Tibial nerve (tissue), 4 donors: Measurements from ENCODE around the gene SIRT3. TPM values are rescaled to one million over a fixed set of nuclear protein-coding genes. Genes with fewer than 3 reads are reported as not detected.
"Not testable (repeated sequence)": the region's sequence is repeated elsewhere in the genome, so short reads cannot be mapped to it uniquely, and the experiment has no call there.

Experiments
- DNase-seq, 2 donors: peaks; one replicate each; pipeline ENCODE4 v3.0.0-alpha.2; 2019; ENCODE audit warnings: low spot score in 2 of 2
- H3K27ac ChIP-seq, 4 donors: fragments of 200-600 bp; sonication (generic) in 3 of 4; one replicate each; pipeline ENCODE4 v1.5.1; 2017 to 2019; ENCODE audit warnings: mild to moderate bottlenecking in 1 of 4
- H3K27me3 ChIP-seq, 2 donors: fragments of 200-600 bp; sonication (generic) in 1 of 2; one replicate each; pipeline versions ENCODE4 v1.5.1 to v1.6.0; 2017 to 2019
- H3K36me3 ChIP-seq, 3 donors: fragments of 200-600 bp; sonication (generic); one replicate each; pipeline ENCODE4 v1.5.1; 2018 to 2019
- H3K4me1 ChIP-seq, 4 donors: fragments of 200-600 bp; sonication (generic) in 3 of 4; one replicate each; pipeline ENCODE4 v1.5.1; 2017 to 2019
- H3K4me3 ChIP-seq, 4 donors: fragments of 200-600 bp; sonication (generic) in 3 of 4; one replicate each; pipeline ENCODE4 v1.5.1; 2017 to 2019; ENCODE audit warnings: mild to moderate bottlenecking in 1 of 4, moderate library complexity in 1 of 4
- H3K9me3 ChIP-seq, 4 donors: fragments of 200-600 bp; sonication (generic) in 3 of 4; one replicate each; pipeline ENCODE4 v1.5.1; 2017 to 2019
- CTCF ChIP-seq, 5 experiments: fragments of 200-600 bp in 3 of 5; fragments of 450-650 bp in 2 of 5; sonication (generic) in 3 of 5; IDR thresholded peaks; one replicate each; pipeline ENCODE4 v1.5.1; 2016 to 2019; ENCODE audit warnings: antibody characterized with exemption in 5 of 5, mild to moderate bottlenecking in 3 of 5, moderate library complexity in 2 of 5
- EP300 ChIP-seq, 2 donors: sonication (generic); formaldehyde crosslinking; IDR thresholded peaks; one replicate each; pipeline ENCODE4 v1.6.1; 2017; ENCODE audit warnings: antibody characterized with exemption in 2 of 2, mild to moderate bottlenecking in 1 of 2
- POLR2A ChIP-seq, 2 donors: fragments of 450-650 bp; IDR thresholded peaks; one replicate each; pipeline ENCODE4 v1.6.1; 2017; ENCODE audit warnings: antibody characterized with exemption in 2 of 2, mild to moderate bottlenecking in 2 of 2, moderate library complexity in 2 of 2
- WGBS, 2 donors: methylation state at CpG; one replicate each; pipeline ENCODE4 v1.1.5; 2018; 5-methylcytosine and 5-hydroxymethylcytosine counted together
- total RNA-seq, 4 donors: library from RNA; depleted of rRNA; stranded (reverse); fragments of >200 nt; gene quantifications; one replicate each; pipeline ENCODE4 v1.1.0, GENCODE V29; 2016

Gene SIRT3
- total RNA-seq, 4 donors from 2014 or later = 14.9 to 23.4 (median 17.5) TPM

GRCh38 chr11:198236-198806, 37.8 kb downstream of the SIRT3 start:
- TF ChIP-seq EP300 (IDR thresholded peaks at IDR 0.05) = no peak
- TF ChIP-seq POLR2A (IDR thresholded peaks at IDR 0.05) = no peak
- no peak for TF ChIP-seq CTCF (IDR thresholded peaks at IDR 0.05)
- WGBS, 2 donors = 86 to 88% methylated on average over 14 to 19 of the region's 21 CpGs
- H3K36me3 ChIP-seq = peaks cover 0 to 35% (median 3%) of the 10 kb centered on the region in 3 donors
- H3K9me3 ChIP-seq = no peaks in the 10 kb centered on the region
- no peak overlapping the region for H3K4me3 ChIP-seq
- peaks cover 0 to 16% (median 0%) of the 10 kb centered on the region in 4 donors for H3K4me1 ChIP-seq
- H3K27me3 ChIP-seq = no peaks in the 10 kb centered on the region
- DNase-seq = no peak
- H3K27ac ChIP-seq = no peak overlapping the region

- DNase-seq = no peak
- WGBS, 2 donors = 71 to 77% methylated on average over 9 of the region's 9 CpGs
These were observed 38.4 kb downstream of the SIRT3 start for GRCh38 chr11:197741-198235.

GRCh38 chr11:196786-197731, 39.1 kb downstream of the SIRT3 start:
- Histone ChIP-seq H3K4me1 (peaks cover 0 to 4% (median 0%) of the 10 kb centered on the region in 4 donors), H3K36me3 (peaks cover 0 to 24% (median 3%) of the 10 kb centered on the region in 3 donors), H3K9me3 (no peaks in the 10 kb centered on the region), H3K27ac (no peak overlapping the region), H3K4me3 (no peak overlapping the region), H3K27me3 (no peaks in the 10 kb centered on the region)
- 63 to 76% methylated on average over 10 to 23 of the region's 23 CpGs for WGBS, 2 donors
- TF ChIP-seq EP300 (IDR thresholded peaks at IDR 0.05) = no peak
- no peak for TF ChIP-seq POLR2A (IDR thresholded peaks at IDR 0.05)
- no peak for TF ChIP-seq CTCF (IDR thresholded peaks at IDR 0.05)
- no peak for DNase-seq

More at GRCh38 chr11:197741-198235, 38.4 kb downstream of the SIRT3 start:
- Histone ChIP-seq H3K9me3 (no peaks in the 10 kb centered on the region), H3K27me3 (no peaks in the 10 kb centered on the region), H3K27ac (no peak overlapping the region), H3K36me3 (peaks cover 0 to 30% (median 3%) of the 10 kb centered on the region in 3 donors), H3K4me1 (peaks cover 0 to 11% (median 0%) of the 10 kb centered on the region in 4 donors), H3K4me3 (no peak overlapping the region)
- TF ChIP-seq CTCF (IDR thresholded peaks at IDR 0.05) (no peak), POLR2A (IDR thresholded peaks at IDR 0.05) (no peak), EP300 (IDR thresholded peaks at IDR 0.05) (no peak)

GRCh38 chr11:193481-193880, 42.7 kb downstream of the SIRT3 start:
- not testable (repeated sequence) for DNase-seq, H3K9me3 ChIP-seq
- 73 to 76% methylated on average over 5 of the region's 5 CpGs for WGBS, 2 donors

GRCh38 chr11:192674-193128, 43.4 kb downstream of the SIRT3 start, which contains the start of gene SCGB1C1:
Gene SCGB1C1 (plus strand): TSS chr11:193078. CDS start chr11:193100, 22 bp downstream.
- H3K4me1 ChIP-seq, DNase-seq, H3K9me3 ChIP-seq, H3K27ac ChIP-seq, H3K36me3 ChIP-seq, H3K4me3 ChIP-seq, H3K27me3 ChIP-seq: not testable (repeated sequence)
- WGBS, 2 donors = 89% methylated on average over 3 of the region's 11 CpGs; no CpG with 5 or more reads in 1 of the 2 donors

More at GRCh38 chr11:193481-193880, 42.7 kb downstream of the SIRT3 start:
- H3K27me3 ChIP-seq, H3K36me3 ChIP-seq, H3K4me3 ChIP-seq, H3K4me1 ChIP-seq, H3K27ac ChIP-seq: not testable (repeated sequence)
